Measurements from ENCODE around the gene MAB21L4.

The MAB21L4 gene

DNA sequence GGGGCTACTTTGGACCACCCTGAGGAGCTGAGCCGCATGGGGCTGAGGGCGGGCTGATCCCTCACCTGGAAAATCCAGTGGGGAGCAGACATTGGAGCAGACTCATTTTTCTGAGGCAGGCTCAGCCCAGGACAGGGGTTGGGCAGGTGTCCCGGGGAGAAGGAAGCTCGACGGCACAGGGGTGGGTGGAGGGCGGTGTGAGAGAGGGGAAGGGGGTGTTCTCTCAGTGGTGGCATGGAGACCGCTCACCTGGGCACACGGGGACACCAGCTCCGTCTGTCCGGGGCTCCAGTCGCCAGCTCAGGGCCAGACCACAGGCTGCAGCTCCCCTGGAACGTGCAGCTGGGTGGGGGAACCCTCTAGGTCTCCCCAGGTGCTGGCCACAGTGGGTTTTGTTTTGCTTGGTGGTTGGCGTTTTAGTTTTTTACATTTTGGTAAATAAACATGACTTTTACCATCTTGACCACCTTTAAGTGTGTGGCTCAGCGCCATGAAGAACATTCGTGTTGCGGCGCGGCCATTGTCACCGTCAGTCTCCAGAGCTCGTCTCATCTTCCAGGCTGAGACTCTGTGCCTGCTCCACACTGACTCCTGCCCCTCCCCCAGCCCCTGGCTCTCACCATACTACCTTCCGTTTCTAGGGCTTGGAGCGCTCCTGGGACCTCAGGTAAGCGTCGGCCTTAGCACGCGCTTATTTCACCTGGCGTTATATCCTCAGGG lies 4.3 kb upstream of the MAB21L4 start:
- in situ Hi-C loops (cut with HindIII; ENCODE audit: low sequenced_read_pairs): no loop called here
- DNase-seq (ENCODE audit: low read depth): no peak
- H3K4me3 ChIP-seq (ENCODE audit: low read depth, low read length): no peak overlapping the region
- TF ChIP-seq, protein P1, sequence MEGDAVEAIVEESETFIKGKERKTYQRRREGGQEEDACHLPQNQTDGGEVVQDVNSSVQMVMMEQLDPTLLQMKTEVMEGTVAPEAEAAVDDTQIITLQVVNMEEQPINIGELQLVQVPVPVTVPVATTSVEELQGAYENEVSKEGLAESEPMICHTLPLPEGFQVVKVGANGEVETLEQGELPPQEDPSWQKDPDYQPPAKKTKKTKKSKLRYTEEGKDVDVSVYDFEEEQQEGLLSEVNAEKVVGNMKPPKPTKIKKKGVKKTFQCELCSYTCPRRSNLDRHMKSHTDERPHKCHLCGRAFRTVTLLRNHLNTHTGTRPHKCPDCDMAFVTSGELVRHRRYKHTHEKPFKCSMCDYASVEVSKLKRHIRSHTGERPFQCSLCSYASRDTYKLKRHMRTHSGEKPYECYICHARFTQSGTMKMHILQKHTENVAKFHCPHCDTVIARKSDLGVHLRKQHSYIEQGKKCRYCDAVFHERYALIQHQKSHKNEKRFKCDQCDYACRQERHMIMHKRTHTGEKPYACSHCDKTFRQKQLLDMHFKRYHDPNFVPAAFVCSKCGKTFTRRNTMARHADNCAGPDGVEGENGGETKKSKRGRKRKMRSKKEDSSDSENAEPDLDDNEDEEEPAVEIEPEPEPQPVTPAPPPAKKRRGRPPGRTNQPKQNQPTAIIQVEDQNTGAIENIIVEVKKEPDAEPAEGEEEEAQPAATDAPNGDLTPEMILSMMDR (IDR thresholded peaks at IDR 0.05; ENCODE audit: low read depth, low read length, missing control alignments): no peak

DNA sequence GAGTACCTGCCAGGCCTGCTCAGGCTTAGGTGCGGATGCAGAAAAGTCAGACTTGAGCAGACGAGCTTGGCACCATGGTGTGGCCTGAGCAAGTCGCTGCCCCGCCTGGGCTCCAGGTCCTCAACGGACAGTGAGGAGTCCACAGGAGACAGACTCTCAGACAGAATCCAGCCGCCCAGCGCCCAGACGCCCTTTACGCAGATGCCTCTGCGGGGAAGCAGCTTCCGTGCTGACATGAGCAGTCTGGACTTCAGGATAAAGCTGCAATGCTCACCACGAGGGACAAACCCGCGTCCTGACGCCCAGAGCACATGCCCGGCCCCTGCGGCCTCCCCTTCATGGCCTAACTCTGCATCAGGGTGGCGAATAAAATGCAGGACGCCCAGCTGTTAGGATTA lies 3.5 kb upstream of the MAB21L4 start:
- DNase-seq (ENCODE audit: low read depth): no peak
- H3K4me3 ChIP-seq (ENCODE audit: low read depth, low read length): no peak overlapping the region
- in situ Hi-C loops (cut with HindIII; ENCODE audit: low sequenced_read_pairs): no loop called here
- TF ChIP-seq, protein P1 (IDR thresholded peaks at IDR 0.05; ENCODE audit: low read depth, low read length, missing control alignments): no peak

DNA sequence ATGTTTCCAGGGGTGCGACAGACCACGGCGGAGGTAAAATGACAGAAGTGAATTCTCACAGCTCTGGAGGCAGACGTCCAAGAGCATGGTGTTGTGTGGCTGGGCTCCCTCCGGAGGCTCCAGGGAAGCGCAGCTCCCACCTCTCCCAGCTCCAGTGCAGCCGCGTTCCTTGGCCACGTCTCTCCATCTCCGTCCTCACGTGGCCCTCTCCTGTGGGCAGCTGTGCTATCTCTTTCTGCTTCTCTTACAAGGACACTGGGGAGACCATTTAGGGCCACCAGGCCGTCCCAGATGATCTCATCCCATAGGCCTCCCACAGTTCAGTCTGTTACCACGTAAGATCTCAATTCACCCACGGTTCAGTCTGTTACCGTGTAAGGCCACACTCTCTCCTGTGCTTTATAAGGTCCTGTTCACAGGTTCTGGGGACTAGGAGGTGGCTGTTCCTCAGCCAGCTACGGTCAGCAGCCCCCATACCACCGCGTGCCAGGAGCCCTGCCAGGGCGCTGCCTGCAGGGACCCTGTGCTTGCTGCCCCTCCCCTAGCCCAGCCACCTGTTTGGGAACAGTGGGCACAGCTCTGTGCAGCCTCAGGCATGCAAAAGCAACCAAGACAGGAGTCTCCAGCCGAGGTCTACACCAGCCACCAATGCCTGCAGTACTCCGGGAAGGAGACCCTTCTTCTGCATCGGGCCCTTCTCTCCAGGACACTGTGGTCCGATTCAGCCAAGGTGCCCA lies 2.9 kb upstream of the MAB21L4 start:
- in situ Hi-C loops (cut with HindIII; ENCODE audit: low sequenced_read_pairs): no loop called here
- TF ChIP-seq, protein P1 (IDR thresholded peaks at IDR 0.05; ENCODE audit: low read depth, low read length, missing control alignments): no peak
- DNase-seq (ENCODE audit: low read depth): no peak
- no peak overlapping the region for H3K4me3 ChIP-seq (ENCODE audit: low read depth, low read length)

DNA sequence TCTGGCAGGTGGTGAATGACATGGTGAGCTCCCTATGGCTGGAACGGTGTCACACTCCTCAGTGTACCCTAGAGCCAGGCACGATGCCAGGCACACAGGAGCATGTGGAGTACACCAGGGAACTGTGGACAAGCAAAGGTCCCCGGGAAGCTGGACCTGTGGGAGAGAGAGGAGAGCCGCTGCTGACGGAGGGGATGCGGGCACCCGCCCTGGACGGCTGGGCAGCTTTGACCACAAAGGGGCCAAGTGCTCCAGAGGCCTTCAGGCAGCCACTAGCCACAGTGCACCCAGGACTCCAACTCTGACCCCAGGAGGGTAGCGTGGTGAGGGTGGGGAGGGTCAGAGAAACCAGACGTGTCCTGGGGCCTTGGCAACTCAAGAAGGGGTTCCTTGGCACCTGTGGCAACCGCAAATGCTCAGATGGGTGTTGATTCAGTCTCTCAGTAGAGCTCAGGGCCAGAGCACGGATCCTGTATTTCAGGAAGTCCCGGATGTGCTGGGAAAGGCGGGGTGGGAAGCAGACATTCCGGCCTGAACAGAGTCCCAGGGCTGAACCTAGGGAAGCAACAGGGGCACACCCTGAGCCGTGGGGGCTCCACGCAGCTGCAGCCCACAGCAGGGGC lies 2.3 kb upstream of the MAB21L4 start:
- no peak for DNase-seq (ENCODE audit: low read depth)
- TF ChIP-seq, protein P1 (IDR thresholded peaks at IDR 0.05; ENCODE audit: low read depth, low read length, missing control alignments): no peak
- H3K4me3 ChIP-seq (ENCODE audit: low read depth, low read length): no peak overlapping the region
- in situ Hi-C loops (cut with HindIII; ENCODE audit: low sequenced_read_pairs): no loop called here

DNA sequence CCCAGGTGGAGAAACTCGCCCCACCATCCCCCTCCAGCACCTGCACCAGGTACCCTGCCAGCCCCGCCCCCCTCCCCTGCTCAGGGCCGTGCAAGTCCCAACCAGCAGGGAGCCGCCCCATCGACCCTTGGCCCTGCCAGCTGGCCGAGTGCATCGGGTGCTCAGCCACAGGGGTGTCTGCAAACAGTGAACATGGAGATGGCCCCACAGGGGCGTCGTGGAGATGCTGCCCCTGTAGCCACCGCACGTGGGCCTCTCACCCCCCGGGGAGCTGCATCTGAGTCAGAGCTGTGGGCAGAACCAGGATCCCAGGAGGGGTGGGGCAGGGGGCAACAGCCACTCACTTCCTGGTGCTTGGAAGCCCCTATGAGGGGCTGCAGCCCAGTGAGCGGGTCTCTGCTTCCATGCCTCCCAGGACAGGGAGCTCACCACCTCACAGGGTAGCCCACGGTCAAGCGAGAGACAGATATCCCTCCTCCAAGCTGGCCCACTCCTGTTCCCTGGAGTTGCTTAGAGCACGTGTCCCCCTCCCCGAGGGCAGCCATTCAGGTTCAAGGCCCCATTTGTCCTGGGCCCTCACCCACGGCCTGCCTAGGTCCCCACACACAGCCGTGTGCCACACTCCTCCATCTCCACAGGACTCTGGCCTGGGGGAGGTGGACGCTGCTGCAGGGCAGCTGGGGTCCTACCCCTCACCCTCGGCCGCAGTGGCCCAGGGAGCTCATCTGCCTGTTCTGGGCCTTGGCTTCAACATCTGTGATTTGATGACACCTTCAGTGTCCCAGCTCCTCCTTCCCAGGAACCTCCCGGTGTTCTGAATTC lies 1.1 kb upstream of the MAB21L4 start:
- no peak for DNase-seq (ENCODE audit: low read depth)
- no peak overlapping the region for H3K4me3 ChIP-seq (ENCODE audit: low read depth, low read length)
- TF ChIP-seq, protein P1 (IDR thresholded peaks at IDR 0.05; ENCODE audit: low read depth, low read length, missing control alignments): no peak
- in situ Hi-C loops (cut with HindIII; ENCODE audit: low sequenced_read_pairs): no loop called here

DNA sequence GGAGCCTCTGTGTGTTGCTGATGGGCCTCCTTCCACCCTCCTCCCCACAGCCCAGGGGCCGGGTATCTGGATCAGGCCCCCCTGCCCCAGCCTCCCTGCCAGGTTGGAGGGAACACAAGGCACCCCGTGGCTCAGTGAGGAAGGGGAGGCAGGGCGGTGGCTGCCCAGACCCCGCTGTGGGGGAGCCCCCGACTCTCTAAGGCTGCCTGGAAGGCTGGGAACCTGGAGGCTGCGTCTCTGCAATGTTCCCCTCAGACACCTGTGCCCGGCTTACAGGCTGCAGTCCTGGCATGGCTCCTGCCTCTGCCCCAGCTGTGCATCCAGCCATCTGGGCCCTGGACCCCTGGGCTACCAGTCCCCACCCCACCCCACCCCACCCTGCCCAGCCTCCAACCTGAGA lies 438 bp upstream of the MAB21L4 start:
- no peak for DNase-seq (ENCODE audit: low read depth)
- H3K4me3 ChIP-seq (ENCODE audit: low read depth, low read length): no peak overlapping the region
- in situ Hi-C loops (cut with HindIII; ENCODE audit: low sequenced_read_pairs): no loop called here
- TF ChIP-seq, protein P1 (IDR thresholded peaks at IDR 0.05; ENCODE audit: low read depth, low read length, missing control alignments): no peak
